Nephron (organoid): ENCODE data around the gene RAB37.

ENCODE experiments used
- H3K27ac Mint-ChIP-seq, 3 experiments: 2 replicates each; pipeline ENCODE4 v1.8.0; 2020; ENCODE audit warnings: mixed read lengths in 3 of 3, mild to moderate bottlenecking in 2 of 3, moderate library complexity in 1 of 3
- H3K27me3 Mint-ChIP-seq: 2 replicates; pipeline ENCODE4 v1.8.0; 2021; ENCODE audit warnings: low read depth, mild to moderate bottlenecking, moderate library complexity, mixed read lengths
- H3K36me3 Mint-ChIP-seq: 2 replicates; pipeline ENCODE4 v1.8.0; 2020; ENCODE audit warnings: low read depth, mixed read lengths
- H3K4me1 Mint-ChIP-seq: 2 replicates; pipeline ENCODE4 v1.8.0; 2020; ENCODE audit warnings: mixed read lengths
- H3K4me3 Mint-ChIP-seq, 3 experiments: 2 replicates each; pipeline ENCODE4 v1.8.0; 2020; ENCODE audit warnings: mild to moderate bottlenecking in 3 of 3, mixed read lengths in 3 of 3, moderate library complexity in 2 of 3
- H3K9me3 Mint-ChIP-seq: 2 replicates; pipeline ENCODE4 v1.8.0; 2020; ENCODE audit warnings: mixed read lengths
- CTCF ChIP-seq, 3 experiments: fragments of 200-600 bp; sonication (generic); IDR thresholded peaks; one replicate each; pipeline ENCODE4 v1.5.0; 2021; ENCODE audit warnings: antibody characterized with exemption in 3 of 3; ENCODE audit not compliant: unreplicated experiment in 3 of 3

RAB37 gene

GRCh38 chr17:74779501-74779900 is 42.4 kb downstream of the RAB37 start:
- Mint-ChIP-seq H3K27me3 (no peaks in the 10 kb centered on the region), H3K36me3 (peaks cover 3% of the 10 kb centered on the region), H3K9me3 (no peaks in the 10 kb centered on the region), H3K4me3 (peak overlapping the region in 1 of 3 experiments; percentile 78), H3K4me1 (peaks cover 19% of the 10 kb centered on the region), H3K27ac (no peak overlapping the region)
- no peak for TF ChIP-seq CTCF (IDR thresholded peaks at IDR 0.05; ENCODE audit: unreplicated experiment in 3 of 3)

GRCh38 chr17:74779948-74780400 is 42.9 kb downstream of the RAB37 start:
- Mint-ChIP-seq H3K27me3 (no peaks in the 10 kb centered on the region), H3K36me3 (peaks cover 3% of the 10 kb centered on the region), H3K4me1 (peaks cover 19% of the 10 kb centered on the region), H3K4me3 (peak overlapping the region in 1 of 3 experiments; percentile 78), H3K27ac (no peak overlapping the region), H3K9me3 (no peaks in the 10 kb centered on the region)
- no peak for TF ChIP-seq CTCF (IDR thresholded peaks at IDR 0.05; ENCODE audit: unreplicated experiment in 3 of 3)

- Mint-ChIP-seq H3K36me3 (peaks cover 3% of the 10 kb centered on the region), H3K4me1 (peaks cover 16% of the 10 kb centered on the region), H3K27ac (no peak overlapping the region), H3K27me3 (no peaks in the 10 kb centered on the region), H3K4me3 (peak overlapping the region in 2 of 3 experiments; percentile 44 to 58), H3K9me3 (no peaks in the 10 kb centered on the region)
- TF ChIP-seq CTCF (IDR thresholded peaks at IDR 0.05; ENCODE audit: unreplicated experiment in 3 of 3) = peak; percentile 37 to 58 (median 41)
These were observed 43.6 kb downstream of the RAB37 start for GRCh38 chr17:74780443-74781238.

DNA sequence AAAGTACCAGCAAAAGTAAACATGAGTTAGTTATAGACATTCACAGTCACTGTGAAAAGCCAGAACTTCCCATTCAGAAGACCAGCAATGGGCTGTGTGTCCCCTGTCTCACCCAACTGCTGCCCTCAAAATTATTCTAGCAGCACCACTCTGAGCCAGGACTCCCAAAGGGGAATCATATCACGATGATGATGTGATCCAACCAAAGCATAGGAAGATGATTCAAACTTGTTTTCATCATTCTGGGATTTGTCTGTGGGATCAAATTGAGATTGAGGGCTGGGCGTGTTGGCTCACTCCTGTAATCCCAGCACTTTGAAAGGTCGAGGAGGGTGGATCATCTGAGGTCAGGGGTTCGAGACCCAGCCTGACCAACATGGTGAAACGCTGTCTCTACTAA is 45.5 kb downstream of the RAB37 start:
- Mint-ChIP-seq H3K27ac (no peak overlapping the region), H3K4me3 (no peak overlapping the region), H3K27me3 (no peaks in the 10 kb centered on the region), H3K9me3 (no peaks in the 10 kb centered on the region), H3K36me3 (peaks cover 3% of the 10 kb centered on the region), H3K4me1 (peaks cover 5% of the 10 kb centered on the region)
- no peak for TF ChIP-seq CTCF (IDR thresholded peaks at IDR 0.05; ENCODE audit: unreplicated experiment in 3 of 3)

DNA sequence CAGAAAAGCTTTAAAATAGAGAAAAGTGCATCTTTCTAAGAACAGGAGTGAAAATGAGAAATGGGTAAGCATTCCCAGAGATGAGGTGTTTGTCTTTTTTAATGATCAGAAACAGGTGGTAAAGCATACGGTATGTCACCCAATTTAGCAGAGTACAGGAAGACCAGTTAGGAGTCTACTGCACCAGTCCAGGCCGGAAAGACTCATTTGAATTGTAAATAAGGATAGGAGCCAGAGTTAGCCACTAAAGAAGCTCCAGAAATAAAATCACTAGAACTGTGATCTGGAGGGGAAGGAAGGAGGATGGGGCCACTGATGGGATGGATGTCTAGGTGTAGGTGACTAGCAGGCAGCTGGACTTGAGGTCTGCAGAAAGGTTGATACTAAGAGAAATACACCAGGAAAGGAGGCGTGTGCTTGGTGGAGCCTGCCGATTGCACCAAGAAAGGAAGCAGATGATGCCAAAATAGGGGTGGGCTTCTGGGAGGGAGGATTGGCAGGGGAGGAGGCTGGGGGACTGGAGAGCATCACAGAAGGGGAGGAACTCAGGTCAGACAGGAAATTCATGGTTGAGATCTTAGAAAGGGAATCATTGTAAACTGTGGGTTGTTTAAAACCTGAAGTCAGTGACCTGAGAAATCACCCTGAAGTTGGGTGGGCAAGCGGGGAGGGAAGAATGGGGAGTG is 47.2 kb downstream of the RAB37 start:
- H3K27ac Mint-ChIP-seq = peak overlapping the region in 1 of 3 experiments; percentile 54
- no peak for TF ChIP-seq CTCF (IDR thresholded peaks at IDR 0.05; ENCODE audit: unreplicated experiment in 3 of 3)

More for the DNA sequence above, 47.2 kb downstream of the RAB37 start:
- Mint-ChIP-seq H3K4me3 (no peak overlapping the region), H3K9me3 (no peaks in the 10 kb centered on the region), H3K27me3 (no peaks in the 10 kb centered on the region), H3K4me1 (no peaks in the 10 kb centered on the region), H3K36me3 (peaks cover 8% of the 10 kb centered on the region)
